ENCODE measurements around the gene LDHAL6B.
"Not testable (repeated sequence)": the region's sequence is repeated elsewhere in the genome, so short reads cannot be mapped to it uniquely, and the experiment has no call there.

Gene LDHAL6B

DNA sequence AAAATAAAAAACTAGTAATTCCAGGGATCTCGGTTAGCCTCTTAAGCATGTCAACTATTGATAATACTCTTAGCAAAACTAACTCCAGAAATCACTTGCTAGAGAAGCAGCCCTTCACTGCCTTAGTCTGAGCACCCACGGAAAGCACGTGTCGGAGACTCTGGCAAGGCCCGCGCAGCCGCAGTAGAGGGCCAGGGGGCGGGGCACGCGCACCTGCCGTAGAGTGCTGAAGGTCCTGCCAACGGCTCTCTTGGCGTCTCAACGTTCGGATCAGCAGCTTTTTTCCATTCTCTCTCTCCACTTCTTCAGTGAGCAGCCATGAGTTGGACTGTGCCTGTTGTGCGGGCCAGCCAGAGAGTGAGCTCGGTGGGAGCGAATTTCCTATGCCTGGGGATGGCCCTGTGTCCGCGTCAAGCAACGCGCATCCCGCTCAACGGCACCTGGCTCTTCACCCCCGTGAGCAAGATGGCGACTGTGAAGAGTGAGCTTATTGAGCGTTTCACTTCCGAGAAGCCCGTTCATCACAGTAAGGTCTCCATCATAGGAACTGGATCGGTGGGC, at the start of gene LDHAL6B:
TSS of gene LDHAL6B (plus strand) at position 221 of the 561 bp plus-strand sequence. CDS start at position 319, 98 bp downstream.
- DNase-seq = no peak

DNA sequence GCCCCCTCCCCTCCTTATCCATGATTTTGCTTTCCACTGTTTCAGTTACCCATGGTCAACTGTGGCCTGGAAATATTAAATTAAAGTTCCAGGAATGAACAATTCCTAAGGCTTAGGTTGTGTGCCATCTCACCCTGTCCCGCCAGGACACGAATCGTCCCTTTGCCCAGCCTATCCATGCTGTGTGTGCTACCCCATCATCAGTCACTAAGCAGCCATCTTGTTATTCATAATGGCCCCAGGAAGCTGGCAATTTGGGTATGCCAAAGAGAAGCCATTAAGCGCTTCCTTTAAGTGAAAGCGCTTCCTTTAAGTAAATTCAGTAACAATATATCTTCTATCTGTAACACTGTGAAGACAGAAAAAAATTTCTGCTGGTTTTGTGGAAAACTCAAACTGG, 49.2 kb upstream of the LDHAL6B start:
- no peak for DNase-seq

DNA sequence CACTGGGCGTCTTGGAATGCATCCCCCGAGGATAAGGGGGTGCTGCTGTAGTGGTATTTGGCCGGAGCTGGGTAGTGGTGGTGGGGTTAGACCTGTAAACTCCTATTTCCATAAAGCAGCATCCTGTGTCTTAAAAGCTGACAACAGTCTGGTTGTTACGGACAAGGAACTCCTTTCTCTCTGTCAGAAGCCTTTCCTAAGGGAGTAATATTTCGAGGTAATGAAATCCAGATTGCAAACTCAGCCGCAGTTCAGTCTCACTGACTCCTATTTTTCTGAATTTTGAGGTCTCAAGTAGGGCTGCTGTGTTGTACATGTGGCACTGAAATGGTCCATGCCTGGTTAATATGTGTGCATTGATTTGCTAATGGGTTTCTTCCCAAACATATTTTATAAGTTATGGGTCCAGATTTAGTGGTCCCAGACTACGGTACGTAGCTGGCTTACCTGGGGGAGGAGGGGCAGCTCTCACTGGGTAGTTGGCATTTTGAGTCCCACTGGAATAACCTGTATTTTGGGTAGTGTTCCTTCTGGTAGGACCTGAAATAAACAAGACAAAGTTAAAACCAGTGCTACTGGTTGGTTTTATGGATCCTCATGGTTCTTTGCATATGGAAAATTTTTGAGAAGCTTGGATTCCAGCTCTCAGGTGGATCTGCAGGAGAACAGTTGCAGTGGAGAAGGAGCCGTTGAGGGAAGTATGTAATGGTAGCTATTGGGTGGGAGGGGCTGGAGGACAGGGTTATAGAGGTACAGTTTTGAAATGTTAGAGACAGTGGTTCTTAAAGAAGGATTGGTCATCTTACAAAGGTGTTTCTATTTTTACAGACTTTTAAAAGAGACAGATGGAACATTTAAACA, 48.6 kb upstream of the LDHAL6B start:
- DNase-seq = no peak

DNA sequence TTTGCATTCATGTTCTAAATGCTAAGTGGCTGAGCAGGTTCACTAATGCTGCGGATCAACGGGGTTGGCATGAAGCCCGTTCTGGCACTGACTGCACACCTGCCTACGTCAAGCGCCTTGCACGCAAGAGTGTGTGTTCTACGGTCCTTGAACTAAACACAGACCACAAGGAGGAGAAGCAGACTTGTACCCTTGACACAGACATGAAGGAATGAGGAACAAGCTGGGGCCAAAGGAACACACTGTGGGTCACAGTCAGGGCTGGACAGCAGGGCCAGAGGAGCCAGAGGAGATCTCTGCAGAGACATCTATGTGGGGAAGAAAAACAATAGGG, 48.0 kb upstream of the LDHAL6B start:
- no peak for DNase-seq

DNA sequence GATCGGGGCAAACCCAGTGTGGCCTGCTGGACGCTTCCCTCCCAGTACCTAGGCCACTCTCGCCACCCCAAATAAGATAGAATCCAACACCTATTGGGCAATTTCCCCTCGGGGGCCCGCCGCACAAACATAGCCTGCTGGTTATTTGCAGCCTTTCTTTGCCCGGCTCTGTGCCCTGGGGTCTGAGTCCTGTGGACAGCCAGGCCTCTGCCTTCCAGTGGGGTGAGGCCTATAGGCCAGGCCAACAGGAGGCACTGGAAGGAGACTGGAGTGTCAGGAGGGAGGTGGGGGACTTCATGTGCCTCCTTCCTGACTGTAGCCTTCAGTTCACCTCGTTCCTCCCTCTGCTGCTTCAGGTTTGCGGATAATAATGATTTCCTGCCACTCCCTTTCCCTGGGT, 47.4 kb upstream of the LDHAL6B start:
- no peak for DNase-seq

DNA sequence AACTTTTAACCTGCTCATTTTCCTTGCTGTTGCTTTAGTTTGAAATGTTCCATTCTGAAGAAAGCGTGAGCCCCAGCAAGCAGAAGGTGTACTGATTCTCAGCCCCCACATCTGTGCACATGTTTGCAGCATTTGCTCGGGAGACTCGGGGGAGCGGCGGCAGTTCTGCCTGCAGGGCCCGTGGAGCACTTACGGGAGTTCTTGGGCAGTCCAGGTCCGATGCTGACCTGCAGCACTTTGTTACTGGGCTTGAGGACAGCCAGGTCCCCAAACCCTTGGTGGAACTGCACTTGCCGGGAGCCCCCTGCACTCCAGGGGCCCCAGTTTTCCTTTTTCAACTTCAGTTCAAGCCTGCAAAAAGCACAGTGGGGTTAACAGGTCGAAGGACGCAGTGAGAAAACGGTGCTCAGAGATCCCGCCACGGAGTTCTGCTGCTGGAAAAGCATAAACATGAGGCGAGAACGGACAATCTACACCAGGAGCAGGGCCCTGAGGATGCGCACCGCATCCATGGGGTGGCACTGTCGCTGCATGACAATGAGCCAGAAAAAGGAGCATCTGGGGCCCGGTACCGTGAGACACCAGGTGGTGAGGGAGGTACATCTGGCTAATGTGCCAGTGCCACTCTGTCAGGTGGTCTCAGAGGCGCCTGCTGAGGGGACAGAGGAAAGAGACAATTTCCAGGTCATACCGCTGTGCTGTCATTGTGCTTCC, 45.6 kb upstream of the LDHAL6B start:
- no peak for DNase-seq

DNA sequence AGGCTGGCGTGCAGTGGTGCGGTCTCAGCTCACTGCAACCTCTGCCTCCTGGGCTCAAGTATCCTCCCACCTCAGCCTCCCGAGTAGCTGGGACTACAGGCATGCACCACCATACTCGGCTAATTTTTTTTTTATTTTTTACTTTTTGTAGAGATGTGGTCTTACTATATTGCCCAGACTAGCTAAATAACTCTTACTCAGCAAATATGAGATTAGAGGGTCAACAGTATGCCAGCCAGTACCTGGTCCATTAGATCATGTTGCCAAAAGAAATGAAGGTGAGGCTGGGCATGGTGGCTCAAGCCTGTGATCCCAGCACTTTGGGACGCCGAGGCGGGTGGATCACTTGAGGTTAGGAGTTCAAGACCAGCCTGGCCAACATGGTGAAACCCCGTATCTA, 44.6 kb upstream of the LDHAL6B start:
- not testable (repeated sequence) for DNase-seq

DNA sequence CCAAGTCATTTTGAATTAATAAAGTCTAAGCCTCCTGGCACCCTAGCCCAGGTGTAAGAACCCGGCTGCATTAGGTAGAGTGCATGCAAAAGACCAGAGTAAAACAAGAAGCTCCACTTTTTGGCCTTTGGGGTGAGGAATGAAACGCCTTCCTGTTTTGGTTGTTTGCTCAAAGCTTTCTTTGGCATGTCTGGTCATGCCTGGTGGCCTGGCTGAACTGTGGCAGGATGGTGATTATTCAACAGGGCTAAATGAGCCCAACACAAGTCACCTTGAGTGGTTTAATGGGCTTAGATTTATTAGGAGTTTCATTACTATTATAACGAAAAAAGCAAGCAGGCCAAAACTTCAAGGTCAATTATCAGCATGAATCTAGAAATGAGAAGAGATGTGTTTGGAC, 40.9 kb upstream of the LDHAL6B start:
- DNase-seq = no peak

DNA sequence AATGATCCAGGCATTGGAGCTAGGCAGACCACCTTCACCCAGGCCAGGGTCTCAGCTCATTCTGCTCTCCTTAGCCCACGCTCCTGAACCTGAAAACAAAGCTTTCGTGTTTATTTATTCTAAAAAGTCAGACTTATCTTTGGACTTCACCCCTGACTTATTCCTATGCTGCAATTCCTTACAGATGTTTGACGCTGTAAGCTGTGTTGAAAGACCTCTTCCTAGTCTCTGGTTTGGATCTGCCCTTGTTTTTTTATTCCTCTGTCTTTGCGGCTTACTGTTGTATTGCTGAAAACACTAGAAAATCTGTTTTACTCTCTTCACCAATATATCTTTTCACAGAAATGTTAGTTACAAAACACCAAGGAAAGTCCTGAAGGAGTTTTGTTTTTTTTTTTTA, 40.5 kb upstream of the LDHAL6B start:
- no peak for DNase-seq

DNA sequence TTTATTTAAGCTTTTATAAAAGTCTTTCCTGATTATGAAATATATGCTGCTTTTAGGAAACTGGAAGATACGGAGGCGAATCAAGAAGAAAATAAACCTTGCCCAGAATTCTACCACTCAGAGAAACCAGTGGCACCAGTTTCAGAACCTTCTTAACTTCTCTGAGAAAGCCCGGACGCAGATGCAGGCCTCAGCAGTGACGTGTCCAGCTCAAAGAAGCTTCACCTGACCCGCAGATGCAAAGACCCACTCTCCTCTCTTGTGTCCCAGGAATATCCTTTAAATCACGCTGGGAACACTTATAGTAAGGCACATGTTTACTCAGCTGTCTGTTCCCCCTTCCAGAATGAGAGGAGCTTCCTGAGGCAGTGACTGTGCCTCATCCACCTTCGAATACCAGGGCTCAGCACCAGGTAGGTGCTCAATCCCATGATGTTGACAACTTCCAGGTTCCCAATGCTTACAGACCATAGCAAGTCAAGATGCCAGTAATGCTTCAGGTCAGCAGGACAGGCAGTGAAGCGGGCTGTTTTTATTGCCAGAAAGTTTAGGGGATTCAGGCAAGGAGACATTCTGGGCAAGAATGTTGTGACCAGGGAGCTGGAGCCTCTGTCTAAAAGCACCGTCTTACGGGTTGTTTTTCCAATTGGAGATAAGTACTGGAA, 39.9 kb upstream of the LDHAL6B start:
- DNase-seq = no peak

DNA sequence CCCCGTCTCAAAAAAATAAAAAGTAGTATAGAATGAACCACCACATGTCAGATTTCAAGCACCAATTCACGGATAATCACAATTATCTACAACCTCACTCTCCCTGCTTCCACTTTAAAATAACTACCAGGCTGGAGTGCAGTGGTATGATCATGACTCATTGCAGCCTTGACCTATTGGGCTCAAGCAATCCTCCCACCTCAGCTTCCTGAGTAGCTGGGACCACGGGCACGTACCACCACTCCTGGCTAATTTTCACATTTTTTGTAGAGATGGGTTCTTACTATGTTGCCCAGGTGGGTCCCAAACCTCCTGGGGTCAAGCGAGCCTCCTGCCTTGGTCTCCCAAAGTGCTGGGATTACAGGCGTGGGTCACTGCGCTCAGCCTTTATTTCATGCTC, 38.1 kb upstream of the LDHAL6B start:
- DNase-seq = no peak

DNA sequence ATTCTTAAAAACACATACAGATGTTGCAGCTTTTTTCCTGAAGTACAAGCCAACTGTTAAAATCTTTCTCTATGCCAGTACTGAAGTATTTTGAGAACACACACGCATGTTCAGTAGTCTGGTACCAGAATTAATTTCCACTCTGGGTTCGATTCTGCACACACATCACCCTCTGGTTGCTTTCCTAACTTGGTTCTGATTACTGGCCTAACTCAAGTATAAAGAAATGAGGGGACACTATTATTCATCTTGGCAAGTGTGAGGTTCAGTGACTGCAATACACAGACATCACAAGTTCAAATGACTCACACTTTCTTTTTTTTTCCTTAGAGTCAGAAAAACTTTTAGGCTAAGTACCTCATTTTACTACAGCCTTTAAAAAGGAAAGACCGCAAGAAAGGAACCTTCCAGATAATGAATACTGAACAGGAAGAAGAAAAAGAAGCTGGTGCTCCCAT, 37.4 kb upstream of the LDHAL6B start:
- DNase-seq = no peak

DNA sequence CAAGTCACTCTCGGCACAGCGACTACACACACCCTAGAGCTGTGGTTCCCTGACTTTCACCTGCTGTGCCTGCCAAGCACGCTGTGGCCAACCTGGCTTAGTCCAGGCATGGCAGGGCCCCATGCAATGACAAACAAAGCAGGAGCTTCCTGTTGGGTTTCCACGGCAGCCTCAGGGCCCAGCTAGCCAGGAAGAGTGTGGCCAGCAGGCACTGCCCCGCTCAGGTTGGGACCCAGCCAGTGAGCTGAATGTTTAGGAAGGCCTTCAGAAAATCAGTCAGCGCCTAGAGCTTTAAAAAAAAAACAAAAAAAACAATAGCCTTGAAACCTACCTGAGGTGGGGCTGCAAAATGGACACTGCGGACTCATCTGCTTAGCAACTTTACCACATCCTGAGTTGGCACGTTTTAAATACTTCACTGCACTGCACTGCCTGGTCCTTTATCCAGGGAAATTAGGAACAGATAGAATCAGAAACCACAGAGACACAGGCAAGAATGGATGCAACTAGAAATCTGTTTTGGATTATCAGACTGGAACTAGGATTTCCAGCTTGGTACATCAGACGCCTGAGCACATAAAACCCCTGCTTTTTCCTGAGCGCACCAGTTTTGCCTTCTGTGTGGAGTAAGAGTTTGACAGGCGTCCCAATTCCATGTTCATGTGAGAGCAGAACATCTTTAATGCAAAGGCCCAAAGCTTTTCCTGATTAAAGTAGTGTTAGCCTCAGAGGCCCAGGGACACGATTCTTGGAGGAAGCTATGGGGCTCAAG, 36.2 kb upstream of the LDHAL6B start:
- DNase-seq = peak; percentile 60

DNA sequence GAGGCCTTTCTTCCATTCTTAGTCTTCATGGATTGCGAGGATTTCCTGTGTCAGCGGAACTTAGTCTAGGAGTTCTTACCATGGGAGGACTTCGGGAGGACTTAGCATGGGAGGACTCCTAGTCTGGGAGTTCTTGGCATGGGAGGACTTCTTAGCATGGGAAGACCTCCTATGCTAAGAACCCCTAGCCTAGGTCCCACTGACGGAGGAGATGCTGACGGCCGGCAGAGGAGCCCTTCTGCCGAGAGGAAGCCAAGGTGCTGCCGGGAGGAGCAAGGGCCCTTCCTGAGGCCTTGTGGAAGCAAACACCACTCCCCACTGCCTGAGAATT, 35.6 kb upstream of the LDHAL6B start:
- DNase-seq = no peak

DNA sequence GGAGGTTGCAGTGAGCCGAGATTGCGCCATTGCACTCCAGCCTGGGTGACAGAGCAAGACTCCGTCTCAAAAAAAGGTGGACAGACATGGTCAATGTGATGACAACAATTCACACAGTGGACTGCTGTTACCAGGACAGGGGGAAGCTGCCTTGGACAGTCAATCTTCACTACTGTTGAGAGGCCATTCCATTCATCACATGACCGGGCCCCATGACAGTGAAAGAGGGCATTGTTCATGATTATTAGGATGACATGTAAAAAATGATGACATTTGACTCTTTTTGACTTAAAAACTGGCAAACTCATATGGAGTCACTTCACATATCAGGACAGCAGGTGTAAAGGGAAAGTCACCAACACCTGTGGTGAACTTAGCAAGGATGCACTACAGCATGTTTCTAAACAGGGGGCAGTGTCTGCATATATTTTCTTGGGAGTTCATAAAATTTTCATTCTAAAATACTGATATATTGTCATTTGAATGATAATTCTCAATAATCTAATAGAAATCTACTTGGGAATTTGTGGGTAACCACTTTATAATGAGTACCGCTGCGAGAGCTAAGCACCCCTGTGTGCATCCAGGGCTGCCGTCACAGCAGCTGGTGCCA, 34.2 kb upstream of the LDHAL6B start:
- no peak for DNase-seq

DNA sequence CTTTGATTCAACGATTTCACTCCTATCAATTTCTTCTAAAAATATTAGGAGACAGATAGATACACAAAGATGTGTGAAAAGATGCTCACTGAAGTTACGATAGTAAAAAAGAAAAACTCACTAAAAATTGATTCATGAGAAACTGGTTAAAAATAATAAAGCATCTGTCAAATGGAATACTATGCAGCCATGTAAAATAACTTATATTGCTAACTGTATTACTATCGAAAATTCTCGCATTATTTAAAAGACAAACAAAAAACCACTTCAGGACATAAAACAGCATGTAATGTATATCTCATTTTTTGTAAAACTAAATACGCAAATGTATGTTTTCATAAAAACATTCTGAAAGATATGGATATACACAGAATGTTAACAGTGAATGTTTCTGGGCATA, 33.4 kb upstream of the LDHAL6B start:
- no peak for DNase-seq

DNA sequence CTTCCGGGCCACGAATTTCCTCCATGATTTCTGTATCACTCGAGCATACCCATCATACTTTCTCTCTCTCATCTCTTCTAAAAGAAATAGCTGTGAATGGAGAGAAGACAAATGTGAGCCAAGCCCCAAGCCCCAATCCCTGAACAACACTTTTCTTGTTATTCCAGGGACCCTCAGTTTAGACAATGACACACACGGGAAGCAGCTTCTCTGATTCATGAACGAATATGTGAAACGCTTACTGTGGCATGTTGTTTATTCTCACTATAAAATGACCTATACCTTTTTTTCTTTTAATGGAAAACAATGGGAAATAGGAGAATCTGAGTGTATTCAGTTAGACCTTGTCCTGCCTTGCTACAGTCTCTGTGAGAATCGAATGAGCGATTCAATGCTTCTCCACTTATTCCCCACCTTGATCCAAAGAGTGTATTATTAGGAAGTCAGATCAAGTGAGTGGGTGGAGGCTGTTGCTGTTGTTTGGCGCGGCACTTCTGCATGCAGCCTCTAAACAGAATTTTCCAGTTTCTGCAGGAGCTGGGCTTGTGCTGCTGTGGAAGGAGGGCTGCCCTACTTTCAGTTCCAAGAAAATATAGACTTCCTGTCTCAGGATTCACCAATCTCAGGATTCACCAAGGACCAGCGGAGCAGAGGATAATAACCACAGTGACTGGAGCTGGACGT, 32.4 kb upstream of the LDHAL6B start:
- DNase-seq = no peak

DNA sequence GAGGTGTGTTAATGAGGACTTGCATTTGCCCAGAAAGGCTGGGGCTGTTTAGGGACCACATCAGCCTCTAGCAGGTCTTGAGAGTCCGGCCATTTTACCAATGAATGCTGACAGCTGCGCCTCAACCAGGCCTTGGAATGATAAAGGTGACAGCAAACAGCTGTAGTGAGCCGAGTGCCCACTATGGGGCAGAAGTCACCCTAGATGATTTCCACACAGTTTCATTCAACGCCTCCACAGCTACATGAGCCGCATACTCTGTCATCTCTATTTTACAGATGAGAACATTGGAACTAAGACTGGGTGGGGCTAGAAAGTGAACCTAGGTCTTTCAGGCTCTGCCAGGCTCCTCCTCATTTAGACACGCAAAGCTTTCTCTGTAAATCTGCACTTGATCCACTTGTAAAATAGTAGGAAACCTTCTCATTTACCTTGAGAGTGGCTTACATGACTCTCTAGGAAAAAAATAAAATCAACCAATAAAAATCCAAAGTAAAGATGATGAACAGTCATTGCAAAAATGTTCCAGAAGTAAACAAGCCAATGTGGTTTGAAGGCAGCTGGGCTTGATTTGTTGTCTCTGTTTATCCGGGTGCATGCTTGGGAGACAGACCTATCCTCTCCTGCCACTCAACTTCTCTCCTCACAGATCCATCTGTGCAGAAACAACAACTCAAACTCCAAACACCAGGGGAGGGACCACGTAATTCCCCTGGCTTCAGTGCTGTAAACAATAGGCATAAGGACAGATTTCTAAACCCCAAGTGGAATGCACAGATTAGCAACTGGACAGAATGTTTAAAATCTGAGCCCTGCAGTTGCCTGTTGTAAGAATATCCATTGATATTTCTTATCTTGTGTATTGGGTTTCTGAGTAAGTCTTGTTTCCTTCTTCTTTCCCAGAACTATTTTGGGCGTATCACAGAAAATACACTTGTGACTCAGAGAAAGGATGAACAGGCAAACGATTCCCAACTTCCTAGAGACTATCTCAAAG, 31.5 kb upstream of the LDHAL6B start:
- peak; percentile 49 for DNase-seq

DNA sequence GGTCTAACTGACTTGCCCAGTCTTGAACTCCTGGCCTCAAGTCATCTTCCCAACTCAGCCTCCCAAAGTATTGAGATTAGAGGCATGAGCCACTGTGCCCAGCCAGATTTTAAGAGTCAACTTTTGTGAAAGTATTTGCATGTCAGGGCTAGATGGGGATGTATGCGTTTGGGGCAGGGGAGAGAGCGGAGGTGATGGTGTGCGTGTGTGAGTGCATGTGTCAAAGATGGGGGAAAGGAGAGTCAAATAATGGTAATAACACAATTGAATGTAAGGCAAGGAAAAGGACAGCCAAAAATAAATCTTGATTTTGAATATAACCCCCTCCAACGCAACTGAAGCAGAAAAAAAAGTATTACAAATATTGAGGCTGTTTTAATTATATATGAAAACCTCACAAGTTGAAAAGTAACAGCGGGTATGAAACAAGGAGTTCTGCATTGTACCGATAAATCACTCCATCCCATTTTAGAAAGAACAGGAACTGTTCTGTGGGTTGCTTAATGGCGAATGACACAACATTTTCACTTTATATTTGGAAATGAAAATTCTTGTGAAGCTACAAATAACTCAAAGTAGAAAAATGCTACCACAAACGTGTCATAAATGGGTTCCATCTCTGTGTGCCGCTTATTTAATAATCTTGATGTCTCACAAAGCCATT, 29.9 kb upstream of the LDHAL6B start:
- no peak for DNase-seq

DNA sequence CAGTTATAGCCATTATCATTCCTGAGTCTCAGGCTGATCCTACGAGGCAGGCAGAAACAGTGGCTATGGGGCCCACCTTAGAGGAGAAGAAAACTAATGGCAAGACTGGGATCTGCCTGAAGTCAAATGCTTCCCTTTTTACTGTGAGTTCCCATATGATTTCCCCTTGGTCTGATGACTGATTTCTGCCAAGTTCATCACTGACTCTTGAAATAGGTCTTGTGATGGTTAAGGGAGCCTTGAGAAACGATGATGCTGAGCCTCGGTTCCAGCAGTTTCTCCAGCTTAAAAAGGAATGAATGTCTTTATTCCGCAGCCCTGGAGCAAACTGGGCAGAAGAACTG, 29.4 kb upstream of the LDHAL6B start:
- DNase-seq = no peak
